Measurements from ENCODE around the gene NANOS3.

Gene NANOS3

DNA sequence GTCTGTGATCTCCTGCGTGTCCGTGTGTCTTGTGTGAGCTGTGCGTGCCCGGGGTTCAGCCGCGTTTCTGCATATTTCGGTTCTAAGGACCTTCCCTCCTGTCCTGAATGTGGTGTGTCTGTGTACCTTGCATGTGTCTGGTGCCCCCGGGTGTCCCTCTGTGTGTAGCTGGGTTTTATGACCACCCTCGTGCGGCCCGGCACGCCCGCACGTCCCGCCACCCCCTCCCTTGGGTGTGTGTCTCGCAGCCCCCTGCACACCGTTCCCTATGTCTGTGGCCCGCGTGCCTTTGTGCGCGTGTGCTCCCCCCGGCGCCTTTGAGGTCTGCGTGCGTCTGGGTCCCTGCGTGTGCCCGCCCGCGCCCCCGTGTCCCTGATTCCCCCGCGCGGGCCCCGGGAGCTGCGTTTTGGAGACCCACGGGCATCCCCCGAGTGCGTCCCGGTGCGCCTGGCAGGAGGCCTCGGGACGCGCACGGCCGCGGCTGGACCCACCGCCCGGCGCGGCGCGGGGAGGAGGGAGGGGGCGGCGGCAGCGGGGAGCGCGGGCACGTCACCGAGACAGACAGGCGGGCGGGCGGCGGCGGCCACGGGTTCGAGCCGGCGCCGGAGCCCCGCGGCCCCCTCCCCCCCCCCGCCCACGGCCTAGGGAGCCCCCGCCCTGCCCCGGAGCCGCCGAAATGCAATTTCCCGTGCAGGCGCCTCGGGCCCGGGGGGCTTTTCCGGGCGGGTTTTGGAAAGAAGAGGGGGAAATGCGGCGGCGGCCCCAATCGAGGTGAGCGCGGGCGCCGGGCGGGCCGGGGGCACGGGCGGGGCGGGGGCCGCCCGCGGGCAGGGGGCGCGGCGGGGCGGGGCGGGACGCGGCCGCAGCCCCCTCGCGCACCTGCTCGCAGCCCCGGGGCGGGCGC, 12.0 kb upstream of the NANOS3 start:
- DNase-seq: no peak

DNA sequence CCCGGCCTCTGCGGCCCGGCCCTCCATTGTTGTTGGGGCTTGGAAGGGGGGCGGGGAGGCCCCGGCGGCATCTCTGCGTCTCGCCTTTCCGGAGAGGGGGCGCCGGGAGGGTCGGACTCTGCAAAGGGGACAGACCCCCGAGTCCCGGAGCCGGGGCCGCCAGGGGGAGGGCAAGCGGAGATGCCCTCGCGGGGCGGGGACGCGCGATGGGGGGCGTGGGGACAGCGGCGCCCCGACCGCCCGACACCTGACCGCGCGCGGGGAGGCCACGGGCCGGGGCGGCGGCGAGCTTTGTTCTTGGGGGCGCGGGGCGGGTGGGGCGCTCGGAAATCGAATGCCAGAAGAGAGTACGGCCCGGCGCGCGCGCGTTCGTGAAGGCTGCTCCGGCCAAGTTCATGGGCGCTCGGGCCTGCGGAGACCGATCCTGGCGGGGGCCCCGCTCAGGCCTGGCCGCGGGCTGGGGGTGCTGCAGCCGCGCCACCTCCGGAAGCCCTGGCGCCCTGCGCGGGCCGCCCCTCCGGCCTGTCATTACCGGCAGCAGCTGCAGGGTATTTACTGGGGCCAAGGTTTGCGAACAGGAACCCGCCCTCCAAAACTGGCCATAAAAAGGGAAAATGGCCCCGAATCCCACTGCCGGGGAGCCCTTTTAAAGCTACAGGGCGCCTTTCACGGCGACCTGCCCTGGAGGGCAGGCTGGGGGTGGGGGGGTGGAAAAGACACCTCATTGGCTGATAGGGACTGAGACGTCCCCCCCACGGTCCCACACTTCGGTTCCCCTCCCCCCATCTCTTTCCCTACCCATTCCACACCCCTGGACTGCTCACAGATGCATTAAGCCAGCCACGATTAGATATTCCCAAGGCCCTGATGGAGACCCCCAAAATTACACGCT, 11.1 kb upstream of the NANOS3 start:
- DNase-seq: no peak

DNA sequence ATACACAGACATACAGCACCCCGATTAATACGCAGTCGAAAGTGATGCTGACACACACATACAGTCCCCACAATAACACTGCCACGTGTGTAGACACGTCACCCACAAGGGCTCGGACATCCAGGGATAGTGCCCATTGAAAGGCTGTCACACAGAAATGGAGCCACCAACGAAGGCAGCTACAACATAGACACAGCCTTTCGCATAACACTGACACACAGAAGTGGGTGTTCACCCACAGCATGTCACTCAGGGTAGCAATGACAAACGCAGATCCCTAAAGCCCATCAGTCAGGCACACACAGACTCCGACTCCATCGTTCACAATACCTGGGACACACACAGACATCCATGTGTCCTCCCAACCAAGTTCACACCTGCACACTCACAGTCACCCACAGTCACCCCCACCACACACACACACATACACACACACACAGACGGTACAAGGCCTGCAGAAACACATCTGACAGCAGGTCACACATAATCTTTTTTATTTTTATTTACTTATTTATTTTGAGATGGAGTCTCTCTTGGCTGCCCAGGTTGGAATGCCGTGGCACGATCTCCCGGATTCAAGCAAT, 10.4 kb upstream of the NANOS3 start:
- no peak for DNase-seq

DNA sequence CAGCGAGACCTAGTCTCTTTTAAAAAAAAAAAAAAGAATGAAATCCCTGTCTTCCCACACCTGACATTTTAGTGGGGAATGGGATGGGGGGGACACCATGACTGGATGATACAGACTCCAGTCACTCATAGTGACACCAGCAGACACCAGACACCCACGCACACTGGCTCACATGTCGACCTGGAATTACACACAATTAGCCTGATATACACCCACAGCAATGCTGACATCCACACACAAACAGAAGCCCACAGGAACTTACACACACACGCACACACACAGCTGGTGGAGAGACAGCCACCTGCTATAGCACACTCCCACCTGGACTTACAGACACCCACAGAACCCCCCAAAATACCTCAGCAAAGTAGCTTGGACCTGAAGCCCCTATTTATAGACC, 8.3 kb upstream of the NANOS3 start:
- no peak for DNase-seq

DNA sequence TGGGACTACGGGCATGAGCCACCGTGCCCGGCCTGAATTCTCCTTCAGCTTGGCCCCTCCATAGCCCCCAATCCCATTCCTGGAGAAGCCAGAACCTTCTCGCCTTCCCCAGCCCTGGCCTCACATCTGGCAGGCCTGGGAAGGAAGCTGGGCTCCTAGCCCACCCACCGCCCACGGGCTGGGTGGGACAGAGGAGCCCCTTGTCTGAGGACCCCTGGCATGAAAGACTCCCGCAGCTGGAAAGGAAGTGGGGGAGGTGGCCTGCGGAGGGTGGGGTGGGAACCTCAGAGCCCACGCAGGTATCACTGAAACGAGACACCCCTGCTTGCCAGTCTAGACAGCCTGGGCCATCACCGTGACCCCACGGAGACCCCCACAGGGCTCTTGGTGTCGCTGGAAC, 7.7 kb upstream of the NANOS3 start:
- DNase-seq: no peak

DNA sequence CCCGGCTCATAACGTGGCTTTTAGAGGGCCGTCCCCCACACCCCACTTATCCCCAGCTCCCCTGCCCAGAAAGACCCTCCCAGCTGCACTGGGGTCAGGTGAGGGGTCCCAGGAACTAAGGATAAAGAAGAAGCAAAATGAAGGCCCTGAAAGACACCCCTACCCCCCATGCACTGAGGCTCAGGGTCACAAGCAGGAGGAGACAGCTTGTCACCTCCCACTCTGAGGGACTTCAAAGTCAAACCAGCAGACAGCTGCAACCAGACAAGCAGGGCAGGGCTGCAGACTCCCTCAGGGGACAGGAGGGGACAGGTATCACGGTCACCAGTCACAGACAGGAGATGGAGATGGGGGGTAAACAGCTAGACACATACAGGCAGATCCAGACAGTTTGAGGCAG, 6.1 kb upstream of the NANOS3 start:
- no peak for DNase-seq

DNA sequence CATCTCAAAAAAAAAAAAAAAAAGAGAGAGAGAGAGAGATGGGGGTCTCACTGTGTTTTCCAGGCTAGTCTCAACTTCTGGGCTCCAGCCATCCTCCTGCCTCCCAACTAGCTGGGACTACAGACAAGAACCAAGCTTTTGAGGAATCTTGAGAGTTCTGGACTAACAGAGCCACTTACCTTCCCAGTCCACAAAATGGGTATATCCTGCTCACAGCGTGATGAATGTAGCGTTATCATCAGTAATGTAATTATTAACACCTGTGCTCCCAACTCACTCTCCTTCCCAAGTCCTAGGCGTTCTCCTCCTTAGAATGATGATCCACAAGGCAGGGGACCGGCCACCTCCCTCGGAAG, 4.6 kb upstream of the NANOS3 start:
- no peak for DNase-seq

DNA sequence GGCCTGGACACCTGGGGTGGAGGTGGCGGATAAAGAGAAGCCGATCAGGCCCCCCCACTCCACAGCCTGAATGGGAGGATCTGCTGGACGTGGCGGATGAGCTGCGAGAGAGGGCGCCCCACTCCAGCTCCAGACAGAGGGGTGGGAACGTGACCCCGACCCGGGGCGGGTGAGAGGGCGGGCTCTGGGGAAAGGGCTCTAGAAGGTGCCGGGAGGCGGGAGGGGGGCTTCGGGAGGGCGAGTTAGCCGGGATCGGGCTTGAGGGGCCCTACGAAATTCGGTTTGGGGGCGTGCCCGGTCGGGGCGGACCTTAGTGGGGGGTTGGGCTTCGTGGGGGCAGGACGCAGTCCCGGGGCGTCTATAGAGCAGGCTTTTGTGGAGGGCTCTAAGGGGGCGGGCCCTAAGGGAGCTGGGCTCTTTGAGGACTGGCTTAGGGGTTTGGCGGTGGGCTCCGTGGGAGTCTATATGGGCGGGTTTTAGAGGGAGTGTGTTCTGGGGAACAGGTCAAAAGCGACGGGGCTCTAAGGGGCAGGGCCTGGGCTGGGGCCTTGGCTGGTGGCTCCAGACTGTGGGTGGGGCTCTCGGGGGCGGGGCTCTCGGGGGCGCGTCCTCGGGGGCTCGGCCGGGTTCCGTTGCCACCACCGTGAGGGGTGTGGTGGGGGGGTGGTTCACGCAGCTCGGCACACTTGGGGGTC, 4.1 kb upstream of the NANOS3 start:
- DNase-seq: no peak

DNA sequence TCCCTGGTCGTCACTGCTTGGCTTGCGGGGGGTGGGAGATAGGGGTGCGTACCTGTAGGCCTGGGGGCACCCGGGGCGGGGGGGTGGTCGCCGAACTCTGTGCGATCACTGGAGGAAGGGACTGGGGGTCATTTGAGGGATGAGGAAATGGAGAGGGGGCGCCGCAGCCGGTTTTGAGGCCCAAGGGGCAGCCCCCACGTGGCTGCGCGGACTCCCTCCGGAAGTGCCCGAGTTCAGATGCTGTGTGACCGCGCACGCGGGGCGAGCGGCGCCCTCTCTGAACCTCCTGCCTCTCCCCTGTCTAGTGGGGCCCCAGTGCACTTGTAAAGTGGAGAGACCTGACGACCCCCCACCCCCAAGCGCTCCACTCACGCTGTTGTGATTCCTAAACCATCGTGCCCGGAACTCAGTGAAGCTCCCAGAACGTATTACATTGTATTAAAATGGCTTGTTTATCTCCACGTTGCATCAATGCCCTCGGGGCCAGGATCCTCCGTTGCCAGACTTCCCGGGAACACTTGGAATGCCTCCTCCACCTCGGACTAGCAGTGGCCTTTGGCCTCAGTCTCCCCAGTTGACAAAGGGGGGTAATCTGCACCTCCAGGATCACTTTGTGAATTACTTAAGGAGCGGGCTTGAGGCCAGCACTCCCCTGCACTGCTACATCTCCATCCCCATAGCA, 3.0 kb upstream of the NANOS3 start:
- no peak for DNase-seq

DNA sequence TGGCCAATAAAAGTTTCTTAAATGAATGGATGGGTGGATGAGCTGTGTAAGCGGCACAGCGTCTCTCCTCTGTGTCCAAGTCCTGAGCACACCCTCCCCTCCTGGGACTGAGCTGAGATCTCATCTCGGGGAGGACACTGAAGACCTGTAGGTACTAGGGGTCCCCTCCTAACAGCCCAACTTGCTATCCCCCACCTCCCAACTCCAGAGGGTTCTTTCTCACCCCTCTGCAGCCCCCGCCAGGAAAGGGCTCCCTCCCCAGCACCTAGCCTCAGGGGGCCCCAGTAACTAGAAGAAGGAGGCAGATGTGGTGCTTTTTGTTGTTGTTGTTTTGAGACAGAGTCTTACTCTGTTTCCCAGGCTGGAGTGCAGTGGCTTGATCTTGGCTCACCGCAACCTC, 1.1 kb upstream of the NANOS3 start:
- DNase-seq: no peak

DNA sequence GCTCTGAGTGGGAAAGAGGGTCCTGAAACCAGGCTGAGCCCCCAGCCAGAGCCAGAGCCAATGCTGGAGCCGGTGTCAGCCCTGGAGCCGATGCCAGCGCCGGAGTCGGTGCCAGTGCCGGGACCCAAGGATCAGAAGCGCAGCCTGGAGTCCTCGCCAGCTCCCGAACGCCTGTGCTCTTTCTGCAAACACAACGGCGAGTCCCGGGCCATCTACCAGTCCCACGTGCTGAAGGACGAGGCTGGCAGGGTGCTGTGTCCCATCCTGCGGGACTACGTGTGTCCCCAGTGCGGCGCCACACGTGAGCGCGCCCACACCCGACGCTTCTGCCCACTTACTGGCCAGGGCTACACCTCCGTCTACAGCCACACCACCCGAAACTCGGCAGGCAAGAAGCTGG, 369 bp downstream of the NANOS3 start:
- no peak for DNase-seq

DNA sequence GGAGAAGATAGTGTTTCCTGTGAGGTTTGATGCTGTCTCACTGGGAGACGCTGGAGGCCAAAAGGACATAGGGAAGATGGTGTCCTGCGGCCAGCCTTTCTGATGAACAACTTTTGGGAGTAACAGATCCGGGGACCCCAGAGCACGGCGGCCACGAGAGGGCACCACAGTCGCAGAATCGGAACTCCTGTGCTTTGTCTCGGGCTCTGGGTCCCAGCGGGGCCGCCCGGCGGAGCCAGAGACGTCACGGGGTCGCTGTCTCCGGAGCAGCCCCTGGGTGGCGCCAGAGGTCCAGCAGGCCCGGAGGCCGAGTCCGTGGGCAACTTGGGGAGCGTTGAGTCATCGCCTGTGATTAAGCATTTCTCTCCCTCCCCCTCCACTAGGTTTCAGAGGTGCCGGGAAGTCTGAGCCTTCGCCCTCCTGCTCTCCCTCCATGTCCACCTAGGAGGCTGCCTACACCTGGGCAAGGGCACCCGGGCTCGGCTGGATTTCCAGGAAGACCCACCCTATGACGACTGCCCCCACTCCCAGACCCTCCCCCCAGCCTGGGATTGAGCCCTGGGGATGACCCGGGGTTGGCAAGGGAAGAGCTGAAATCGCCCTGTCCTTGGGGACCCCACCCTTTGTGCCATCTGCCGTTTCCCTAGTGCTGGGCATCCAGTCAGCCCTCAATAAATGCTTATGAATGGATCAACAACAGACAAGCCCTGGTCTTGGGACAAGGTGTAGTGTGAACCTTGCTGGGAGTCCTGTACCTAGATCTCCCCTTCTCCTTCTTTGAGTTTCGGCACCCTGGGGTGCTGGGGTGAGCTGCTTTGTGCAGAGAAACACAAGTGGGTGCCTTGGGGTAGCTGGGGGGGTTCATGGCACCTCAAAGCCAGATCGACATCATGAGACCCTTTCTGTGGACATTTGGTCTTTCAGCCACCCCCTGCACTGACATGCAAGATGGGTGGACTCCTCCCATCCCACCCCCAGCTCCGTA, 3.4 kb downstream of the NANOS3 start:
- peak; percentile 81 for DNase-seq

DNA sequence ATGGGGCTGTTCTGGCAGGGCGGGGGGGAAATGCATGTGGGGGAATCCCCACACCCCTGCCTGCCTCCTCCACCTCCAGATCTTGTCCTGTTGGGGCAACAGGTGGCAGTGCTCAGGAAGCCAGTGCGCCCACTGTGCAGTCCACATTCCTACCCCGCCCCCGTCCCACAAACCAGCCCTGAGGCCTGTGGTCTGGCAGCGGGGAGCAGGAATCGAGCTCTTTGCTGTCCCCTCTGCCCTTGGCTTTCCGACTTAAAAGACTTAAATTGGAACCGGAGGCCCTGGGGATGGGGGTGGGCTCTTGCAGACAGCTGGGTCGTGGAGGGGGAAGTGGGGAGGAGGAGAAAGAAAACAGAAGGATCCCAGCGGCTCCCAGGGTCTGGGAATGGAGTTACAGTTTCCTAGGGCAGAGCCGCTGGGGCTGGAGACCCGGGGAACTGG, 4.3 kb downstream of the NANOS3 start:
- no peak for DNase-seq

DNA sequence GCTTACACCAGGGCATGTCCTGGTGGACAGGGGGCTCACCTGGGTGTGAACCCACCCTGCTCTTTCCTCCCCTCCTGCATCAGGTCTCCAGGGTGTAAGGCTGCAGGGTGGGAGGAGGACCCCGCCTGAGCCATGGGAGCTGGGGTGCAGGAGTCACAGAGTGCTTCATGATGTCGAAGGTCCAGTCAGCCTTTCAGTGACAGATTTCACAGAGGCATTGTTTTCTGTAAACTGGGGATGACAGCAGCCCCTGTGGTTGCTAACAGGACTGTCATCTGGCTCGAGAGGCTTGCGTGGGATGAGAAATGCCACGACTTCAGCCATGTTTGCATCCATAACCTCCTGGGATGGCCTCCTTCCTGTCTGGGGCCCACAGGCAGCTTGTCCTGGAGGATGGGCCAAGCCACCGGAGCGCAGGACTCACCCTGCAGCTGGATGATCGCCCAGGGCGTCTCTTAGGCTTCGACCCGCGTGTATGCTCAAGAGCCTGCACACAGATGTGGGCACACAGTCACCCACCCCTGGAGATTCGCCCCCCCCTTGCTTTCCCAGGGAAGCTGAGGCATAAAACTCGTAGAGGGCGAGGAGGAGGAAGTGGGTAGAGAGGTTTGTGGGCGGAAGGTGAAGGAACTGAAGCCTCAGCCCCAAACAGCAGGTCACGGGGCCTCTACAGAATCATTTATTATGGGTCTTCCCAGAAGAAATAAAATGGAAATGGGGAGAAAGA, 4.9 kb downstream of the NANOS3 start:
- DNase-seq: no peak

DNA sequence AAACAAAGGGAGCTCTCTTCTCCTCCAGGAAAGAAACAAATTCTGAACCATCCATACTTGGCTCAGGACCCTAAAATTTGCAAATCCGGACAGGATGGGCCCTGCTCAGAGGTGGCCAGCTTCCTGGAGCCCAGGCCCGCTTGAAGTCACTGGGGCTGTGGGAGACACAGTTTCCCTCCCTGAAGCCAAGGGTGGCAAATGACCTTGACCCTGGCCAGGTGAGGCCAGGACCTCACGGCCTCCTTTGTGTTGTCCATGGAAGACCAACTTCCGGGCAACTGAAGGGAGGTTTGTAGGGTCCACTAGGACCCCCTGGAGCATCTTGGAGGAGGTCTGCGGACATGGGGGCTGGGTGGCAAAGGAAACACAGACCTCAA, 5.5 kb downstream of the NANOS3 start:
- DNase-seq: no peak

DNA sequence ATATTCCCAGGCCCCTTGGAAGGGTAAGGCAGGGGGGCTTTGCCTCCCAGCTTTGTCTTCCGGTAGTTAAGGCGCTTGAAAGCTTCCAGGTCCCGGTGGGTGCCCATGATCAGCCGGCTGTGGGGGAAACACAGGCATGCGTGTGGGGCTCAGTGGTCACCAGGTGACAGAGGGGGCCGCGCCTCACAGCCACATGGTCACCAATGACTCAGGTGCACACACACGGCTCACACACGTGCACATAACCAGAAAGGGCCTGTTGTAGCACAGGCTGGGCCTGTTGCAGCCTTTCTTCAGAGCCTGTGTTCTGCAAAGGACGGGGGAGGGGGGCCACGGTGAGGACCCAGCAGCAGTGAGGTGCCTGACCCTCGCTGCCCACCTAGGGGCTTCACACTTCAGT, 5.9 kb downstream of the NANOS3 start:
- no peak for DNase-seq

DNA sequence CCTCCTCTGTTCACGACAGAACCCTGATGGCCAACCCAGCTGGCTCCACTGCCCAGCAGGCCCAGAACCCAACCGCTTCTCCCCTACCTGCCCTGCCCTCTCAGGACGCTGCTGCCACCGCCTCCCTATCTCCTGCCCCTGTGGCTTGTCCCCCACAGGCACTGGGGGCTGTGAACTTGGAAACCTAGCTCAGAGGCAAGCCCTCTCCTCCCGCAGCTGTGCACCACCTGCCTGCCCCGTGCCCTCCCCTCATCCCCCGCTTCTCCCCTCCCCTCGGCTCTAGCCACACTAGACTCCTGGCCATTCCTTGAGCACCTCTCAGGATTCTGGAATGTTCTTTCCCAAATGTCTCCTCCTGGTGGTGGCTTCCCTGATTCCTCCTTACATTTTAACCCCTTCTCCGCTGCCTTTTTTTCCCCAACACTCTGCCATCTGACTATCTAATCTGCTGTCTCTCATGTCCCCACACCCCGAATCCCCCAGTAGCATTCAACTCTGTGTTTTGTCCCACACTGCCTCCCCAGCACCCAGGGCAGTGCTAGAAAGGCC, 6.7 kb downstream of the NANOS3 start:
- no peak for DNase-seq

DNA sequence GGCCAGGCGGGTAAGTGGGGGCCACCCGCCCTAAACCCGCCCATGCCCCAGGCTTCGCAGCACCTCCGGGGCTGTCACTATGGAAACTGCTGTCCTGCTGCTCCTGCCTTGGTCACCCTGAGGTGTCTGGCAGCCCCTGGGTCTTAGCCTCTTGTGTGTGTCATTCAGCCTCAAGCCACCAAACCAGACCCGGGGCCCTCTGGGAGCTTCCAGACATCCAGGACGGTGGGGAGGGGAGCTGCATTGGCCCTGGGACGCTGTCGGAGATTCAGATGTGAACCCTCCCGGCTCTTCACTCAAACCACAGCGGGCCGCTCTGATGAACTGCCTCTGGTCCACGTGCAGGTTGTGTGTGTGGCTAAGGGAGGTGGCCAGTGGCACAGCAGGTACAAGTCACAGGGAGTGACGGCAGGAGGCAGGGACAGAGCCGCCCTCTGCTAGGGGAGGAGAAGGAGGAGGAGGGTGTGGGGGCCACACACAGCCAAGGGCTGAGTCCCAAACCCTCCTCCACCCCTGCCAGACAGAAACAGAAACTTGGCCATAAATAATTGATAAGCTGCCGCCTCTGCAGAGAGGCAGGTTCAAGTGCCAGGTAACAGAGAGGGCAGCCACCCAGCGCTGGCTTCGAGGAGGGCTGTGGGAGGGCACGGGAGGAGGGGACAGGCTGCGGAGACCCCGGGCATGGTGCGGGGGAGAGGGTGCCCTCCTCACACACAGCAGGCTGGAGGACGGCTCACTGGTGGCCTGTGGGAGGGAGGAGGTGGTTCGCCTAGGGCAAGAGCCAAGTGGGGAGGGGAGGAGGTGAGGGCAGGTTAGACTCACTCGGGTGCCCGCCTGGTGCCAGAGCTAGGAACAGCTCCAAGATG, 8.0 kb downstream of the NANOS3 start:
- DNase-seq: no peak

DNA sequence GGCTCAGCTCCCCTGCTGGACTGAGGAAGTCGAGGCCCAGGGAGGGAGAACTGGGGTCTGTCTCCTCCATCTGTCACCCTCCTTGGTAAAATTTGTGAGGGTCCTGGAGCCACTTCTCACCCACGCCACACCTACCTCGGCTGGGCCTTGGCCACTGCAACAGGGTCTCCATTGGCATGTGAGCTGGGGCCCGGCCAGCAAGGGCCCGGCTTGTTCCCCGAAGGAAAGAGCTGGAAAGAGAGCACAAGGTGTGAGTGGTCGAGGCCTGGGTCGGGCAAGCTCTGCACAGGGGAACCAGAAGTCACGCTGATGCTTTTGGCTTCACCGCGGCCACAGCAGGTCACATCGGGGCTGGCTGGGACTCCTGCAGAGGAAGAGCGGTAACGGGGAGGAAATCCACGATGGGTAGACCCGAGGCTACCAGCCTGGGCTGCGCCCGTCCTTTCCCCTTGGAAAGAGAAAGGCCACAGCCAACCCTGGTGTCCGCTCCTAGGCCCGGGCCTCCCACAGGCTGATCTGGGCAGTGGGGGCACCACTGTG, 9.0 kb downstream of the NANOS3 start:
- no peak for DNase-seq

All from SHP77 treated with DMSO at 0.1 percent for 48 hours (cell line).